HG03095 (cell line): ENCODE results near the gene PCNX2.
A peak's percentile ranks its signal among the peaks of the same experiment; 100 is the strongest.
"Not testable (repeated sequence)": the region's sequence is repeated elsewhere in the genome, so short reads cannot be mapped to it uniquely, and the experiment has no call there.

Experiments
- ATAC-seq: cut with Tn5 transposase; IDR thresholded peaks from one replicate; pipeline ENCODE4 v1.9.1; 2021; ENCODE audit warnings: moderate library complexity; ENCODE audit not compliant: unreplicated experiment

Gene PCNX2

DNA sequence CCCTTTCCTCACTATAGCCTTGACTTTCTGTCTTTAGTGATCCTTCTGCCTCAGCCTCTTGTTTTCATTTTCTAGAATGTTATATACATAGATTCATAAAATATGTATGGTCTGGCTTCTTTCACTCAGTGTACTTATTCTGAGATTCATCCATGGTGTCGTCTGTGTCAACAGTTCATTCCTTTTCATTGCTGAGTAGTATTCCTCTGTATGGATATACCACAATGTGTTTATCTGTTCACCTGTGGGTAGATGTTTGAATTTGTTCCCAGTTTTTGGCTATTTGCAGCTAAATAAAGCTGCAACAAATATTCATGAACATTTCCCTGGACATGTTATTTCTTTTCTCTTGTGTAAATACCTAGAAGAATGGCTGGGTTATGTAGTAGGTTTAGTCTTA, 131.8 kb downstream of the PCNX2 start:
- no peak for ATAC-seq

DNA sequence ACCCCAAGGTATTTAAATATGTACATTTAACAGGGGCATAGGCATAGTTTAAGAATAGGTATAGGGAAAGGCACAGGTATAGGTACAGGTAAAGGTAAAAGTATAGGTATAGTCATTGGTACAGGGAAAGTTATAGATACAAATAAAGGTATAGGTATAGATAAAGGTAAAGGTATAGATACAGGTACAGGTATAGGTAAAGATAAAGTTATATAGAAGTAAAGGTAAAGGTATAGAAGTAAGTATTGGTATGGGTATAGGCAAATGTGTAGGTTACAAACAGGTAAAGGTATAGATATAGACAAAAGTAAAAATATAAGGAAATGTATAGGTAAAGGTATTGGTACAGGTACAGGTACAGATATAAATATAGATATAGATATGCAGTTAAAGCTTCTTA, 137.2 kb downstream of the PCNX2 start:
- no peak for ATAC-seq

DNA sequence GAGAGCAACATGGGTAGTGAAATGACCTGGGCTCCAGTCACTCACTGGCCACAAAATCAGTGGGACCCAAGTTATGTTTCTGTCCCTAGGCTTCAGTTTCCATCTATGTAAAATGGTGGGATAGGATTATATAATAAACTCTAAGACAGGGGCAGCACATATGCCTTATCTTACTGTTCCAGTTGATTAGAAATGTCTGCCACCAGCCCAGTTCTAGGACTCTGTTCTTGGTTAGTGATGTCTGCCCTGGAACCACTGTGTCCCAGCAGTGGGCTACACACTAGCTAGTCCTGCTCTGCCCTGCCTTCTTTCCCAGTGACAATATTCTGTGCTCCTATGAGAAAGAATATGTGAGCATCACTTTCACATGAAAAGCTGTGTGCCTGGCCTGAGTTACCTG, 138.3 kb downstream of the PCNX2 start:
- no peak for ATAC-seq

GRCh38 chr1:233151861-233152260, 143.7 kb downstream of the PCNX2 start:
- ATAC-seq = no peak

- no peak for ATAC-seq
Observed at GRCh38 chr1:233144434-233144833, 151.1 kb downstream of the PCNX2 start.

DNA sequence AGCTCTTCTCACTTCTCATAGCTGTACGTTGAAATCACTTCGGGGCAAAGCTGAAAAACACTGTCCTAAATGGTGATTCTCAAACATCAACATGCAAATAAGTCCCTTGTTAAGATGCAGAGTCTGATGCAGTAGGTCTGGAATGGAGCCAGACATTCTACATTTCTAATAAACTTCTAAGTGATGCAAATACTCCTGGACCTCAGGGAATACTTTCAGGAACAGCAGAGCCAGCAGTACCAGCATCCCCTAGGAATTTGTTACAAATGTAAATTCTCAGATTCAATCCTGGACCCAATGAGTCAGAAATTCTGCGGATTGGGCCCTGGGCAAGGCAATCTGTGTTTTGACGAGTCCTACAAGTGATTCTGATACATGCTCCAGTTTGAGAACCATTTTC, 152.3 kb downstream of the PCNX2 start:
- no peak for ATAC-seq

- ATAC-seq = no peak
Observed at GRCh38 chr1:233140974-233141373, 154.6 kb downstream of the PCNX2 start.

DNA sequence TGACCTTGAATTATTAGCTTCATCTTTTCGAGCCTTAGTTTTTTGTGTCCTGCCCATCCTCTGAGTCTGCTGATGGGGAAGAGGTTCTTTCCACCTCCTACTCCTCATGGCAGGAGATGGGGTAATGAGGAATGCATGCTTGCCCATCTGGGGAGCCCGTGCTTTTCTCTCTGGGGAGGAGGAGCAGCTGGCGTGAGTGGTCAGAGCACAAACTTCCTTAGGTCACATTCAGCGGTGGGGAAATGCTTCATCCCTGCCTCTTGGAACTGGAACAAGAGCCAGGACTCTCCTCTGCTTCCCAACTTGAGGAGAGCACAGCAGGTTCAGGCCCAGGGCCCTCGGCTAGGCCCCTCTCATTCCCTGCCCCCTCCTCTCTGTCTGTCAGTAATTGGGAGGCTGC, 155.0 kb downstream of the PCNX2 start:
- ATAC-seq = no peak

- ATAC-seq = no peak
Observed at GRCh38 chr1:233138788-233139585, 156.5 kb downstream of the PCNX2 start.

DNA sequence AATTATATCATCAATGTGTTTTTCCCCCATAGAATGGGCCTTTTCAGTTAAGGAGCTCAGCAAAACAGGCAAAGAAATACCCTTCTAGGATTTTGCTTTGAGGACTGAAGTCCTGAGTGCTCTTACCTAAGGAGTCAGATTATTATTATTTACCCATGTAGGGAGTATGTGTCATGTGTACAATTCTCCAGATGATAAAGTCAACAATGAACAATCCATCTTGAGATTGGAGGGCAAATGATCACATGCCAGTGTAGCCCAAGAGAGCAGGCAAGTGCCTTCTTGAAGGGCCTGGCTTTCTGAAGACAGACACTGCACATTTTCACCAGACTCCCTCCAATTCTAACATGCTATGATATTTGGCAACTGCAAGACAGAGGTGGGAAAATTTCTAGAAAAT, 159.7 kb downstream of the PCNX2 start:
- no peak for ATAC-seq

DNA sequence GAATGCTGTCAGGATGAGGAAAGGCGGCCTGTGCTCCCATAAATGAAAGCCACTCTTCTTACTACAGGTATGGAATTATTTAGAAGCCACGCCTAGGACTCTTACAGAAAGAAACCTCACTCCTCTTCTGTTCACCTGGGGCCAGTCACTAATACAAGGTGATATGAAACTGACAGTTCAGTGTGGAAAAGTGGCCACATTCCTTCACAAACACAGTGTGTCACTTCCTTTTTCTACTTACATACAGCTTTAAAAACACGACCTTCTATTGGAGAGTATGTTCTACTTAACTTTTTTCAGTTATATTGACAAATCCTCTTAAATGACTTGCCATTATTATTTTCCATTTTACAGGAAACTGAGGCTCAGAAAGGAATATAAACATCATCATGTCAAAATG, 163.1 kb downstream of the PCNX2 start:
- no peak for ATAC-seq

- not testable (repeated sequence) for ATAC-seq
Observed at GRCh38 chr1:233129031-233129430, 166.5 kb downstream of the PCNX2 start.

DNA sequence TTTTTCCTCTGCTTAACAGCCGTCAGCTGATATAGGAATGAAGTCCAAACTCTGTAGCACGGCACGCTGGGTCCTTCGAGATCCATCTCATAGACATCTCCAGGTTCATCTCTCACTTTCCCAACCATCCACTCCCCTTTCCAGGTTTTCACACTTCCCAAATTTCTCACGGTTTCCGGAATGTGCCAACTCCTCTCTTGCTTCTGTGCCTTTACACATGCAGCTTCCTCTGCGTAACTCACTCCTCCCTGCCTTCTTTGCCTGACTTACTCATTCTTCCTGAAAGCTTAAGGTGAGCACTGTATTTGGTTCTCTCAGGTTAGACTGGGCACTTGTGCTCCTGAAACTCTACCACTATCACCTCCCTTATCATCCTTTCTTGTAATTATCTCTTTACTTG, 168.4 kb downstream of the PCNX2 start:
- ATAC-seq = no peak

DNA sequence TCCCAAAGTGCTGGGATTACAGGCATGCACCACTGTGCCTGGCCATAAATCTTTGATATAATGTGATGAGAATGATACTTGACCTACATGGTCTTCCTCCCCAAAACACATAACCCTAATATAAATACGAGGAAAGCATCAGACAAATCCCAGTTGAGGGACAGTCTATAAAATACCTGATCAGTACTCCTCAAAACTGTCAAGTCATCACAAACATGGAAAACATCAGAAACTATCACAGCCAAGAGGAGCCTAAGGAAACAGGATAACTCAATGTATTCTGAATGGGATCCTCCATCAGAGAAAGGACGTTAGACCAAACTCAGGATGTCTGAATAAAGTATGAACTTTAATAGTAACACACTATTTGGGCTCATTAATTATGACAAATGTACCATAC, 172.7 kb downstream of the PCNX2 start:
- no peak for ATAC-seq

- ATAC-seq = no peak
Observed at GRCh38 chr1:233121947-233122559, 173.5 kb downstream of the PCNX2 start.

DNA sequence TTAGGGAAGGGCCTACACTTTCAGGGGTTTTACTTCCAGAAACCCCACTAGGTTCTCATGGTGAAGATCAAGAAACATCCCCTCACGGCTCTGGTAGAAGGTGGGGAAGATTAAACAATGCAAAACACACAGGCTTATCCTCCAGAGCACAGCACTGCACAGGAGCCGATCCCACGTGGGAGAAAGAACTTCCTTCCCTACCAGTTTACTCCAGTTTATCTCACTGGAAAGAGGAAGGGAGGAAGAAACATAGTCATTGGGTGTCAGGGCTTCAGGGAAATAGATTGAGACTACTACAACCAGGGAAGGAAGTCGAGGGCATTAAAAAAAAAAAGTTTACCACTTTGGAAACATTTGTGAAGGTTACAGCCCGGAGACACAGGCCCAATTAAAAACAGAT, 180.7 kb downstream of the PCNX2 start:
- ATAC-seq = no peak

DNA sequence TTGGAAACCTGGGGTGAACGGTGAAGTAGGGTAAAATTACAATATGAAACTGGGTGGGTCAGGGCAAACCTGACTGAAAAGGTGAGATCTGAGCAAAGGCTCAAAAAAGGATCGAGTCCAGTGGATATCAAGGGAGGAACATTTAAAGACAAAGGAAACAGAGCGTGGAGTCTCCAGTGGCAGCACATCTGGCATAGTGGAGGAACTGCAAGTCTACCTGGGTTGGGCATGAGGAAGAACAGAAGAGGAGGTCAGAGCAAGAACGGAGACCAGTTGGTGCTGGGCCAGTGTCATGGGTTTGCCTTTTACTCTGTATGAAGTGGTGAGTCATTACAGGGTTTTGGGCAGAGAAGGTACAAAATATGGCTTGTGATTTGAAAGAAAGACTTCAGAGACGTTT, 181.4 kb downstream of the PCNX2 start:
- ATAC-seq = no peak

- ATAC-seq = peak; percentile 89
Observed at GRCh38 chr1:233113009-233113879, 182.3 kb downstream of the PCNX2 start.

DNA sequence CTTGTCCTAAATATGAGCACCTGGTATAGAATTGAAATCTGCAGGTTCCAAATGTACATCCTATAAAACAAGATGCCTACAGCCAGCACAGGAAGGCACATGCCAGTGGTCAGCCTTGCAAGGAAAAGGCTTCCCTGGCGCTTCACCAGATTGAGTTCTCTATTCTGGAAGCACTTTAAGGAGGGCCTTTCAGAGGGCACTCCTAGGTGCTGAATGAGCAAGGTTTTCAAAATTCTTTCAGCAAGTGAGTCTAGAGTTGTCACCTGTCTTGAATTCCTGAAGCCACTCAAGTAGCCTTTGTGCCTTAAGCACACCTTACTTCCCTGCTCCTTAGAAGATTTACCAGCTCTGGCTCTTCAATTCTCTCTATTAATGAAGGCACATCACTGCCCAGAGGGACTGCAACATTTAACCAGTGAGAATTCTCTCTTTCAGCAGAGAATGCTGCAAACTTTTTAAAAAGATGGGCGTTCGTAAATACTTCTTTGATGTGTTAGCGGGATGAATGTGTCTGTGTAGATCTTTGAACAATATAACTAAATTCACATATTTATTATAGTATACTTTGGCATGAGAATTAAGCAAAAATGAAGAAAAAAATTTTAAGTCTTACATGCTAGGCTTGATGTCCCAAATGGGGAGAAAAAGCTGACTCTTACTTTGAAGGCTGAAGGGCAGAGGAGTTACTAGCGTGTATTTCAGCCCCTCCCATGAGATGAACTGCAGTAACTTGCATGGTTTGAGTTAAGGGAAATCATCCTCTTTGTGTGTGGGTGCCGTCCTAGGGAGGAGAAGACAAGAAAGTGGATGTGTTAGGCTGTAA, 183.1 kb downstream of the PCNX2 start:
- ATAC-seq = no peak

DNA sequence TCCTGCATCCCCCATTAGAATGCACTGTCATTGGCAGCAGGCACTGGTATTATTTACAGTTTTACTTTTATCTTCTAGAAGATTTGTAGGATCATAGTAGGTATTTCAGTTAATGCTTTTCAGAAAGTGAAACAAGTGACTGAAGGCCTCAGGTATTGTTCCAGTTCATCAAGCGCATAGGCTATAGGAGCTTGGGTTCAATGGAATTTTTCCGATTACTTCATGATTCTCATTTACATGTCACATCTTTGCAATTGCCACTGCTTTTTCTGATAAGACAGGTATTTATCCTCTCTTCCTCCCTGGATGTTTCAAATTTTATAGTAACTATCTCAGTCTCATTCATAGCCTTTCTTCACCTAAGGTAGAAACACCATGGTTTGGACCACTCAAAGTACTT, 183.8 kb downstream of the PCNX2 start:
- no peak for ATAC-seq

DNA sequence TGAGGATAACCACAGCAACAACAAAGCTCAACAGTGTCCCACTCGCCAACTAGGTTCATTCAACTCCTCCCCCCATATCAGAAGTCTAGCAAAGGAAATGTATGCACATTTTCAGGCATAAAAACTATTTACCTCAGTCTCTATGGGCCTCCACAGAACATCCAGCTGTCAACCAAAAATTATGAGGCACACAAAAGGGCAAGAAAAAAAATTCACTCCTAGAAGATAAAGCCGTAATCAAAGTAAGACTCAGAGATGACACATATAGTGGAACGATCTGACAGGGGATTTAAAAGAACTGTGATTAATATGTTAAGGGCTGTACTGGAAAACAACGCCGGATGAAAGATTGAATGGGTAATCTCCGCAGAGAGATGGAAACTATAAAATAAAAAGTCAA, 186.4 kb downstream of the PCNX2 start:
- ATAC-seq = no peak
